Stimulated activated memory B cell treated with anti-CD40 and anti-IgM and Interleukin-4, amounts not matched to agents 10 μg/mL and 1 μg/mL and 100 μg/mL, for 72 hours (primary cell): Measurements from ENCODE around the gene GPRASP3.
A peak's percentile ranks its signal among the peaks of the same experiment; 100 is the strongest.

Source experiments
- ATAC-seq: fragments of 150-1000 bp; cut with Tn5 transposase; 2 replicates; pipeline ENCODE4 v1.10.0; 2021
- H3K27ac Mint-ChIP-seq: one replicate; pipeline ENCODE4 v1.8.0; 2022; ENCODE audit warnings: mild to moderate bottlenecking, mixed read lengths
- H3K27me3 Mint-ChIP-seq: one replicate; pipeline ENCODE4 v1.8.0; 2022; ENCODE audit warnings: mixed read lengths
- H3K36me3 Mint-ChIP-seq: one replicate; pipeline ENCODE4 v1.8.0; 2022; ENCODE audit warnings: mixed read lengths
- H3K4me1 Mint-ChIP-seq: one replicate; pipeline ENCODE4 v1.8.0; 2022; ENCODE audit warnings: mixed read lengths
- H3K4me3 Mint-ChIP-seq: one replicate; pipeline ENCODE4 v1.8.0; 2022; ENCODE audit warnings: mild to moderate bottlenecking, moderate library complexity, mixed read lengths
- H3K9me3 Mint-ChIP-seq: one replicate; pipeline ENCODE4 v1.8.0; 2022; ENCODE audit warnings: mixed read lengths

Gene GPRASP3

DNA sequence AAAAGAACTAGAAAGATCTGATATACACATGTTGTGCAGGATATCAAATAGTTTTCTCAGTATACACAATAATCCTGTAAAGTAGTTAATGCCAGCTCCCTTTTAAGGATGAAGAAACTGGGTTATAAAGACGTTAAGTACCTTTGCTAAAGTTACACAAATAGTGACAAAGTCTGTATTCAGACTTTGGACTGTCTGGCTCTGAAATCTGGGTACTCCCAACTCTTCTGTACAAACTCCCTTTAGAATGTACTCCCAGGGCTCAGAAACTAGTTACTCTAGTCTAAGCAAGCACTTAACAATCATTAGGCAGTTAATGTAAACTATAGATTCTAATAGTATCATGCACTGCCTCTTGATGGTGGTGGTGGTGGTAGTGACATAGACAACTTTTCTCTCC lies 7.2 kb downstream of the GPRASP3 start:
- Mint-ChIP-seq H3K4me3 (no peak overlapping the region), H3K27me3 (no peaks in the 10 kb centered on the region), H3K27ac (no peak overlapping the region), H3K9me3 (no peaks in the 10 kb centered on the region), H3K36me3 (no peaks in the 10 kb centered on the region), H3K4me1 (no peaks in the 10 kb centered on the region)
- no peak for ATAC-seq

DNA sequence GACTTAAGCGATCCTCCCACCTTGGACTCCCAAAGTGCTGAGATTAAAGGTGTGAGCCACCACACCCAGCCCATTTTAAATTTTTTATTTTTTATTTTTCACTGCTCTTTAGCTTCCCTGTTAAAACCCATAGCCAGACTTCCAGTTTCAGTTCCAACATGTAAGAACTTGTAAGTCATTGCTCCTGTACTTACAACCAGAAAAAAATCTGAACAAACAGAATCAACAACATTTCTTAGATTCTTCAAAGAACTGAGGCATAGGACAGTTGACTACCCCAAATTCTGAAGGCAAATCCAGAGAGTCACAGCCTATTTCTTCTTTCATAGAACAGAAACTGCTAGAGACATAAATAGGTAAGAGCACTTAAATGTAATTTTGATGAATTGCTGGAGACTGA lies 8.1 kb downstream of the GPRASP3 start:
- H3K4me1 Mint-ChIP-seq = no peaks in the 10 kb centered on the region
- no peaks in the 10 kb centered on the region for H3K27me3 Mint-ChIP-seq
- H3K9me3 Mint-ChIP-seq = no peaks in the 10 kb centered on the region
- H3K27ac Mint-ChIP-seq = no peak overlapping the region
- ATAC-seq = no peak
- no peak overlapping the region for H3K4me3 Mint-ChIP-seq
- H3K36me3 Mint-ChIP-seq = no peaks in the 10 kb centered on the region

DNA sequence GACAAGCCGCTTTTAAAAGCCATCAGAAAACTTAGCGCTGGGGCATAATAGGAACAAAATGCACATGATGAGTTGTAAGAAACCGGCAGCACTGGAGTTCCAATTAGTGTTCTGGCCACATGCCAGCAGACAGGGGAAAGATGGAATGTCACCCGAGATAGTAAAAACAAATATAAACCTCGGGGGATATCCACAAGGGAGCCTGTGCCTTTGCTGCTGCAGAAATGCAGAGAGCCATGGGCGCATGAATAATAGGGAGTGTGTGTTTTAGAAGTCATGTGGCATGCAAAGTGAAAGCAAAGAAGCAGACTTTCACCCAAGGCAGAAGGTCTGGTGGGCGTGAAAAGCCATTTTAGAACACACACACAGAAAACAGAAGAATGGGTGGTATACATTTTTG lies 19.1 kb downstream of the GPRASP3 start:
- Mint-ChIP-seq H3K27ac (no peak overlapping the region), H3K4me1 (no peaks in the 10 kb centered on the region)

DNA sequence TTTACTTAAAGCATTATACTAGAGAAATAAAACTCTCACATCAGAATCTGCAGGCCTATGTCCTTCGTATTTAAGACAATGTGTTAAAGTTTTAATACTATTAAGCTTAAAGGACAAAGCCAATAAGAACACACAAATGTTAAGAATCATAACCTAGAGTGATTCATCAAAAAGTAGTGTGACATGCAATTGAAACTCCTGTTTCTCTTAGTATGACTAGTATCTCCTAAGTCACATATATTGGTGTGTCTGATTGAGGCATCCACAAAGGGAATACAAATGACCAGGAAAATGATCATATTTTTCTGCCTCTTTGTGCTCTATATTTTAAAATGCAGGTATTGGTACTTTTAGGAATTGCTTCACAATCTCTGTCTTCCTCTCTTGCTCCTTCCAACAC lies 23.8 kb downstream of the GPRASP3 start:
- ATAC-seq = no peak
- H3K36me3 Mint-ChIP-seq = no peaks in the 10 kb centered on the region
- H3K27ac Mint-ChIP-seq = no peak overlapping the region
- no peaks in the 10 kb centered on the region for H3K27me3 Mint-ChIP-seq
- H3K4me3 Mint-ChIP-seq = no peak overlapping the region
- no peaks in the 10 kb centered on the region for H3K4me1 Mint-ChIP-seq
- no peaks in the 10 kb centered on the region for H3K9me3 Mint-ChIP-seq

More for the DNA sequence above, 19.1 kb downstream of the GPRASP3 start:
- no peaks in the 10 kb centered on the region for H3K9me3 Mint-ChIP-seq
- no peak overlapping the region for H3K4me3 Mint-ChIP-seq
- H3K27me3 Mint-ChIP-seq = no peaks in the 10 kb centered on the region
- no peaks in the 10 kb centered on the region for H3K36me3 Mint-ChIP-seq
- no peak for ATAC-seq

DNA sequence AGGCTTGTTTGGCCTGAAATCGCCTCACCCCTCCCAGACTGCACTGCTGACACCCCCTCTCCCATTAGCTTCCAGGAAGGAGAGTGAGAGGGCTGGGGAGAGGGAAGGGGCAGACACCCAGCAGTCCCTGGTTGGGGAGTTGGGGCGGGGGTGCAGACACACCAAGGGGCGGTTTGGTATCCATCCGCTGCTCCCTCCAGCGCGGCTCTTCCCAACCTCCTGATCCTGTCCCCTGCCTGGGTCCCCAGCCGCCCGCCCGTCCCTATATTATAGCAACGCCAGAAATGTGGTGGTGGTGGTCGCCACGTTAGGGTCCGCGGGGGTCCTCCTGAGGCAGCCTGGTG lies 24.9 kb downstream of the GPRASP3 start:
- no peak for ATAC-seq
- H3K9me3 Mint-ChIP-seq = no peaks in the 10 kb centered on the region
- H3K27ac Mint-ChIP-seq = peak overlapping the region; percentile 46
- H3K4me3 Mint-ChIP-seq = peak overlapping the region; percentile 76
- H3K27me3 Mint-ChIP-seq = no peaks in the 10 kb centered on the region
- H3K36me3 Mint-ChIP-seq = no peaks in the 10 kb centered on the region
- H3K4me1 Mint-ChIP-seq = no peaks in the 10 kb centered on the region

DNA sequence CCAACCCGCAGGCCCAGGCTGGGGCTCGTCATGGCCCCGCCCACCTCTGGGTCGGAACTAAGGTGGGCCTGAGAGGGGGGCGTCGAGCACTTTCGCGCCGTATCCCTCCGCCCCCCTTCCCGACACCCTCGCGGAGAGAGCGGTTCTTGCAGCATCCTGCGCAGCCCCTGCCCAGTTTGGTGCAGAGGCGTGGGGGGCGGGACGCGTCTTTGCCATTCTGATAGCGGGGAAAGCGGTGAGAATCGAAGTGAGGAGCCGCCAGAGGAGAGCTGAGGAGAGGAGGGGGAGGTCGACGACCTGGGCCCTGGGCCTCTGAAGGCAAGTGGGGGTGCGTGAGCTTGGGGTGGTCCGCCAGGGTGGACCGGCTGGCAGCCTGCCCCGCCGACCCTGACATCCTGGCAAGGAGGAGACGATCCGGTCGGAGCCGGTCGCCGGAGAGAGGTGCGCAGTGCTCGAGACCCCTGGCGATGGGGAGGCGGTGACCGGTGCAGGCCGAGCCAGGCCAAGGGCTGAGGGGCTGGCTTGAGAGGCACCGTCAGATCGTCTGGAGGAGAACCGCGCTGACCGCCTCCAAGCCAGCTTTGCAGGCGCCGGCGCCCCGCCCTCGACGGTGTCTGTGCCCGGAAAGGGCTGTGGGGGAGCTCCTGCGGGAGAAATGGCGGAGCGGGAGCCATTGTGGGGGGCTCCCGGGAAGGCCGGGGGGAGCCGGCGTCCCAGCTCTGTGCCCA lies 25.5 kb downstream of the GPRASP3 start:
- ATAC-seq = peak; percentile 43
- Mint-ChIP-seq H3K27me3 (no peaks in the 10 kb centered on the region), H3K9me3 (no peaks in the 10 kb centered on the region), H3K4me1 (no peaks in the 10 kb centered on the region), H3K27ac (peak overlapping the region; percentile 46), H3K4me3 (peak overlapping the region; percentile 76), H3K36me3 (no peaks in the 10 kb centered on the region)

DNA sequence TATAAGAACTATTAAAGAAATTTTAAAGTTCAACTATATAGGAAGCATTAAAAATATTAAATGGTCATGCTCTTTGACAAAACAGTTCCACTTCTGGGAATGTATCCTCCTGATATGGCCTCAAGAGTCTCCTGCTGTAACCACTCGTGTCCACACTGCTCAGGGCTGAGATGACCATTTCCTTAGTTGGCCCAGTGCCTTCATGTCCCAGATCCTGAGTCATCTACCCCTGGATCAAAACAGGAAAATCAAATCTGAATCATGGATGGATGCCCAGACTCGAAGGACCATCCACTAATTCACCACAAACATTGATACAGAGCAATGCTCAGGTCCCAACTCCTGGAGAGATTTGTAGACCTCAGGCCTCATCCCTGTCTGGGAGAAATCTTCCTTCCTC lies 44.7 kb downstream of the GPRASP3 start:
- no peak overlapping the region for H3K27ac Mint-ChIP-seq
- no peaks in the 10 kb centered on the region for H3K27me3 Mint-ChIP-seq
- H3K36me3 Mint-ChIP-seq = no peaks in the 10 kb centered on the region
- H3K9me3 Mint-ChIP-seq = no peaks in the 10 kb centered on the region
- H3K4me3 Mint-ChIP-seq = no peak overlapping the region
- ATAC-seq = no peak
- peaks cover 11% of the 10 kb centered on the region for H3K4me1 Mint-ChIP-seq

DNA sequence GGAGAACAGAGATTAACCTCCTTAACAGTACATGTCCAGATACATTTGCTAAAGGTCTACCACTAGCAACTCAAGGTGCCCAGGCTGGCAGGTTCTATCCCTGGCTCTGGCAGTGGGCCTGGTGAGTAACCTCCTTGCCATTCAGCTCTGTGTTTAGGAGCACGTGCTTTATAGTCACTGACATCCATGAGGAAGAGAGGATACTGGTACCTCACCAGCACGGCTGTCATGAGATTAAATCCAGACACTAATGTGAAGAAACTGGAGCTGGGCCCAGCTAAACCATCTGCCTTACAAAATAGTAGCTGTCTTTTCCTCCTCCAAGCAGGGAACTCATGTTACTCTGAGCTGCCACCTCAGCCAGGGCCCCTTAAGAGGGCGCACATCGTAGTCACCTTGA lies 45.3 kb downstream of the GPRASP3 start:
- H3K4me3 Mint-ChIP-seq = no peak overlapping the region

DNA sequence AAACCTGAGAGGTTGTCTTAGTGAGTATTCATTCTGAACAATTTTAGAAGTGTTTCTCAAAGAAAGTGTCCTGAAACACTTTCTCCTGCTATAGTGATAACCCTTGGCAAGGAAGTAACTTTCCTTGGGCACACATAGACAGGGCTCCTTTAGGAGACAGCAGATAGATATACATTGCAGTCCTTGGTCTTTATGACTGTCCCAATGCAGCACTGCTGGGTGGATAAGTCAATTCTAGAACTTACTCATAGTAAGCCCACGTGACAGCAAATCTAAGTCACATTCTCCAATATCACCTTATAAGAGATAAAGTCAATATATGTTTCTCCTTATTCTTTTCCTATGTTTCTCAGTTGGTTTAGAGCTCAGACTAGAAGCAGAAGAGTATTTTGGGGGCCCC lies 46.7 kb downstream of the GPRASP3 start:
- no peaks in the 10 kb centered on the region for H3K9me3 Mint-ChIP-seq
- H3K27me3 Mint-ChIP-seq = no peaks in the 10 kb centered on the region
- H3K36me3 Mint-ChIP-seq = no peaks in the 10 kb centered on the region
- peaks cover 12% of the 10 kb centered on the region for H3K4me1 Mint-ChIP-seq
- H3K4me3 Mint-ChIP-seq = no peak overlapping the region
- no peak for ATAC-seq
- no peak overlapping the region for H3K27ac Mint-ChIP-seq

More for the DNA sequence above, 45.3 kb downstream of the GPRASP3 start:
- no peak for ATAC-seq
- Mint-ChIP-seq H3K9me3 (no peaks in the 10 kb centered on the region), H3K27ac (no peak overlapping the region), H3K4me1 (peaks cover 12% of the 10 kb centered on the region), H3K27me3 (no peaks in the 10 kb centered on the region), H3K36me3 (no peaks in the 10 kb centered on the region)

DNA sequence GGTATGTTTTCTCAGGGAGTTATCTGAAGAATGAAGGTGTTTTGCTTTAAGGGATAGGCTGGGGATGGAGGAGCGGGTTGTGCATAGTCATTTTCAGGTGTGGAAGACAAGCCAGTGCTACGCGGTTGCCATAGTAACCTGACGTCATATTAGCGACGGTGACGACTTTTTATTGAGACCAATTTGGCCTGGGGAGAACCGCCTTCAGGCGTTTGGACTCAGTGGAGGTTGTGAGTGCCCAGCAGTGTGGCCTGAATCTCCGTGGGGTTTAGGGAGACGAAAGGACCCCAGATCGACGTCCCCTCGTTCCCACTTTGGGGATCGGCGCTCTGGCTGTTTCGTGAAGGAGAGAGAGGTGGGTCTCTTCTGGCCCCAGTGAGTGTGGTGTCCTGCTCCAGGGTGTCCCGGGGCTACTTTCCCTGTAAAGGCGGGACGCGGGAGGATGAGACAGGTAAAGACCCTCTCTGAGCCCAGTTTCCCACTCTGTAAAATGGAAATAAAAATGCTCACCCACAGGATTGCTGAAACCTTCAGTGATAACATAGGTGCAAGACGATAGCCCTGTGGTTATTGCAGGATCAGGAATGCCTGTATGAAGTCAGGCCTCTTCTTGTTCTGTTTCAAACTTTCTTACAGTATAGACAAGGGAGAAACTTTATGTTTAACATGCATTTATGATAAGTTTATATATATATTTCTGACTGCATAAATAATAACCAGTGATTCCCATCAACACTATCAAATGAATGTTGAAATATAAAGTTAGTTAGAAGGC lies 48.6 kb downstream of the GPRASP3 start:
- Mint-ChIP-seq H3K36me3 (peaks cover 8% of the 10 kb centered on the region), H3K4me3 (peak overlapping the region; percentile 100), H3K27ac (peak overlapping the region; percentile 99), H3K27me3 (no peaks in the 10 kb centered on the region), H3K4me1 (peaks cover 12% of the 10 kb centered on the region), H3K9me3 (no peaks in the 10 kb centered on the region)
- ATAC-seq = peak; percentile 89
